ENCODE data around the gene LBR. TPM values are rescaled to one million over a fixed set of nuclear protein-coding genes. Genes with fewer than 3 reads are reported as not detected.

Gene LBR
- total RNA-seq, 1 experiment from 2014 or later = 86.0 TPM

GRCh38 chr1:225449774-225450173 is 21.9 kb upstream of the LBR start:
- H3K9me3 Mint-ChIP-seq = no peaks in the 10 kb centered on the region
- no peaks in the 10 kb centered on the region for H3K36me3 Mint-ChIP-seq
- ChIA-PET POLR2A (no interaction called here), CTCF (interaction anchor here (2.6 kb wide), 1 partner anchor 25 kb away, joined by 7 read pairs; no protein-coding TSS in a partner anchor)
- no peak overlapping the region for H3K4me3 Mint-ChIP-seq
- peaks cover 31% of the 10 kb centered on the region for H3K4me1 Mint-ChIP-seq
- DNase-seq (ENCODE audit: low spot score) (no peak), ATAC-seq (no peak)
- no peak overlapping the region for H3K27ac Mint-ChIP-seq
- TF ChIP-seq FOXP4 (CRISPR knock-in tag; IDR thresholded peaks at IDR 0.05) = no peak
- TF ChIP-seq SOX15 (CRISPR knock-in tag; IDR thresholded peaks at IDR 0.05) = no peak
- 0 out of 2 replicates have a peak, but pooled peaks cover 4% of the 10 kb centered on the region for H3K27me3 Mint-ChIP-seq (ENCODE audit: low read depth)

- Mint-ChIP-seq H3K27me3 (ENCODE audit: low read depth) (0 out of 2 replicates have a peak, but pooled peaks cover 4% of the 10 kb centered on the region), H3K4me1 (peaks cover 32% of the 10 kb centered on the region), H3K36me3 (no peaks in the 10 kb centered on the region), H3K27ac (no peak overlapping the region), H3K4me3 (no peak overlapping the region), H3K9me3 (no peaks in the 10 kb centered on the region)
- DNase-seq (ENCODE audit: low spot score) = no peak
- no peak for ATAC-seq
- no peak for TF ChIP-seq FOXP1 (CRISPR knock-in tag; IDR thresholded peaks at IDR 0.05; ENCODE audit: borderline replicate concordance)
- no peak for TF ChIP-seq OVOL2 (CRISPR knock-in tag; IDR thresholded peaks at IDR 0.05; ENCODE audit: borderline replicate concordance)
- ChIA-PET CTCF (interaction anchor here (2.6 kb wide), 1 partner anchor 25 kb away, joined by 7 read pairs; no protein-coding TSS in a partner anchor), POLR2A (no interaction called here)
These were observed 21.4 kb upstream of the LBR start for GRCh38 chr1:225449261-225449660.

GRCh38 chr1:225448146-225448805 is 20.4 kb upstream of the LBR start:
- ATAC-seq = no peak
- Mint-ChIP-seq H3K9me3 (no peaks in the 10 kb centered on the region), H3K4me3 (no peak overlapping the region), H3K27ac (no peak overlapping the region), H3K36me3 (no peaks in the 10 kb centered on the region), H3K4me1 (peaks cover 32% of the 10 kb centered on the region), H3K27me3 (ENCODE audit: low read depth) (0 out of 2 replicates have a peak, but pooled peaks cover 4% of the 10 kb centered on the region)
- ChIA-PET CTCF (interaction anchor here (0.7 to 2.6 kb wide), 3 partner anchors 26 to 514 kb away, joined by 3 to 7 read pairs (median 4); no protein-coding TSS in a partner anchor), POLR2A (no interaction called here)
- no peak for DNase-seq (ENCODE audit: low spot score)
- TF ChIP-seq ATF2 (CRISPR knock-in tag; IDR thresholded peaks at IDR 0.05; ENCODE audit: borderline replicate concordance, low read depth) = no peak
- TF ChIP-seq MAX (CRISPR knock-in tag; IDR thresholded peaks at IDR 0.05) = no peak
- no peak for TF ChIP-seq ESRRA (CRISPR knock-in tag; IDR thresholded peaks at IDR 0.05; ENCODE audit: borderline replicate concordance)
- no peak for TF ChIP-seq GABPB1 (CRISPR knock-in tag; IDR thresholded peaks at IDR 0.05)
- TF ChIP-seq MLX (CRISPR knock-in tag; IDR thresholded peaks at IDR 0.05) = no peak

- Mint-ChIP-seq H3K27ac (no peak overlapping the region), H3K4me1 (peaks cover 34% of the 10 kb centered on the region), H3K4me3 (no peak overlapping the region), H3K36me3 (no peaks in the 10 kb centered on the region), H3K9me3 (no peaks in the 10 kb centered on the region), H3K27me3 (ENCODE audit: low read depth) (0 out of 2 replicates have a peak, but pooled peaks cover 4% of the 10 kb centered on the region)
- CTCF ChIA-PET = interaction anchor here (1.6 to 2.6 kb wide), 2 partner anchors 27 to 515 kb away, joined by 4 to 7 read pairs; no protein-coding TSS in a partner anchor
- POLR2A ChIA-PET = no interaction called here
- DNase-seq (ENCODE audit: low spot score) (no peak), ATAC-seq (no peak)
- no peak for TF ChIP-seq ZNF121 (CRISPR knock-in tag; IDR thresholded peaks at IDR 0.05)
- TF ChIP-seq JAZF1 (CRISPR knock-in tag; IDR thresholded peaks at IDR 0.05) = no peak
- TF ChIP-seq MXD4 (CRISPR knock-in tag; IDR thresholded peaks at IDR 0.05; ENCODE audit: borderline replicate concordance) = no peak
- TF ChIP-seq E2F5 (CRISPR knock-in tag; IDR thresholded peaks at IDR 0.05) = no peak
- TF ChIP-seq CTCF (IDR thresholded peaks at IDR 0.05) = no peak
- no peak for TF ChIP-seq NR1H2 (CRISPR knock-in tag; IDR thresholded peaks at IDR 0.05)
- TF ChIP-seq HMGA2 (CRISPR knock-in tag; IDR thresholded peaks at IDR 0.05) = no peak
- no peak for TF ChIP-seq AFF4 (CRISPR knock-in tag; IDR thresholded peaks at IDR 0.05; ENCODE audit: borderline replicate concordance)
These were observed 19.8 kb upstream of the LBR start for GRCh38 chr1:225447650-225448089.

Data from WTC11 (cell line).